Hippocampal formation (tissue), 2 donors: ENCODE results near the gene CHD3.
"Not testable (repeated sequence)": the region's sequence is repeated elsewhere in the genome, so short reads cannot be mapped to it uniquely, and the experiment has no call there.

Experiments
- DNase-seq, 2 donors: peaks; one replicate each; lab custom pipeline; 2025; lab: John Stamatoyannopoulos, UW

Gene CHD3

DNA sequence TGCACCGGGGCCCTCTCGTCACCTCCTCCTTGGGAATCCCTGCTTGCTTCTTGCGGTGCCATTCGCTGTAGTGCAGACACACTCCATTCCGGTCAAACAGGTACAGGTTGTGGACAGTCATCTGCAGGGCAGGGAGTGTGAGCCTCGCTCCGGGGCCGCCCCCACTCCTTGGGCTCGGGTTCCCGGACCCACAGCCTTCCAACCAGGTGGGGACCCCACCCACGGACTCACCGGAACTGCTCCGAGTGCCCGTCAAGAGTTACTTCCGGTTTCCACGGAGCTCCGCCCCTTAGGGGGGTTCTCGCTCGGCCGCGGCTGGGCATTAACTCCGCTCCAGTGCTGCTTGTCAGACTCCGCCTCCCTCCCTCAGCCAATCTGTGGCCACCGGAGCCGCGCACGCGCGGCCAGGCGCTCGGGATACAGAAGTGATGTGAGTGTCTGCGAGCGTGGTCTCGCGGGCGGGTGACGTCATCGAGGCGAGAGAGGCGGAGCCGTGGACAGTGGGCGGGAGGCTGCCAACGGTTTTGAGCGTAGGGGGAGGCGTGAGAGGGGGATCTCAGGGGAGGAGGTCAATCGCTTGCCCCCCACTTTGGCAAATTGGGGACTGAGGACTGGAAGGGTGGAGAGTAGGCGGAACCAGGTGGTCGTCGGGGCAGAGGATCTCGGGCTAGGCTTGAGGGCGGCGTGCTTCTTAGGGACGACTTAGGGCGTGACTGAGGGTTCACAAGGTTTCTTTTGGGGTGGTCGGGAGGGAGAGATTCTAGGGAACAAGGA lies 43.3 kb downstream of the CHD3 start, which contains the start of the genes CNTROB and TRAPPC1:
CNTROB (plus strand) TSS at position 498 of the 774 bp plus-strand sequence. CDS start 874 bp downstream, outside the sequence.
TRAPPC1 (minus strand) TSS at position 238 of the 774 bp plus-strand sequence; CDS start at position 121, 117 bp downstream.
- peak; percentile 98 to 100 for DNase-seq

DNA sequence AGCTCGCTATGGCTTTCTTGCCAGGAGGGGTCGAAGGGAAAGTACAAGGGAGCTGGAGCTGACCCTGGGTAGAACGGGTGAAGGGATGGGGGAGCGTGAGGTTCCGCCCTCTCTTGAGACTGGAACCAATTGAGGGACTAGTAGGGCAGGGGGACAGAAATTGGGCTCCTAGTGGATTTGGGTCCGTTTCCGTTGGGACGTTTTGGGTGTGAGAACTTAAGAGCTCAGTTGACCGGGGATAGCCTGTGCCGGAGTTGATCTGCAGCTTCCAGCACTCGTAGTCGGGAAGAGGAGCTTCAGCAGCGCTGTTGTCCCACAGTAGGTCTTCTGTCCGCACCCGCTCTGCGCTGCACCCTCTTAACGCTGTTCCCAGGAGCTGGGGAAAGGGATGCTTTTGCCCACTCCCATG lies 43.9 kb downstream of the CHD3 start:
- DNase-seq = no peak

DNA sequence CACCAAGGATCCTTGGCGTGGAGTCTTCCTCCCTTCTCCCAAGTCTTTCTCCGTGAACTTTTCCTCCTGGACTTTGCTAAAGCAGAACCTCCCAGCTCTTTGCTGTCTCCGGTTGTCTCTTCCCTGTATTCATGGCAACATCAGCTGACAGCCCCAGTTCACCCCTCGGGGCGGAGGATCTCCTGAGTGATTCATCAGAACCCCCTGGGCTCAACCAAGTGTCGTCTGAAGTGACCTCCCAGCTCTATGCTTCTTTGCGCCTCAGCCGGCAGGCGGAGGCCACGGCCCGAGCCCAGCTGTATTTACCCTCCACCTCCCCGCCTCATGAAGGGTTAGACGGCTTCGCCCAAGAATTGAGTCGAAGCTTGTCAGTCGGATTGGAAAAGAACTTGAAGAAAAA lies 44.4 kb downstream of the CHD3 start:
- no peak for DNase-seq

DNA sequence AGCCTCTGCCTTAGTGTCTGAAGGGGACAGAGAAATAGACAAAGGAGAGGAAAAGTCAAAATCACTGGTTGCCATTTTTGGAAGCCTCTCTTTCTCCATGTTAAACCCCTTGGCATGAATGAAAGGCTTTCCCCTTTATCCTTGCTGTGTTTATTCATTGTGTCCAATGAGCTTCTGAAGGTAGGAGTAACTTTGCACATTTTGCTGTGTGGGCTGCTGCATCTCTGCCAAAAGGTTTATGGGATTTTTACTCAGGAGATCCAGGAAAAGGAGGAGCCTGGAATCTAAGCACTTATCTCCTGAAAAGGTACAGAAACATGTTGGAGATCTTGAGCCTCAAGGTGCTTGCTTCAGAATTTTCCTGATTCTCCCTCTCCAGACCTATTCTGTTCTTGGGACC lies 47.3 kb downstream of the CHD3 start:
- no peak for DNase-seq

DNA sequence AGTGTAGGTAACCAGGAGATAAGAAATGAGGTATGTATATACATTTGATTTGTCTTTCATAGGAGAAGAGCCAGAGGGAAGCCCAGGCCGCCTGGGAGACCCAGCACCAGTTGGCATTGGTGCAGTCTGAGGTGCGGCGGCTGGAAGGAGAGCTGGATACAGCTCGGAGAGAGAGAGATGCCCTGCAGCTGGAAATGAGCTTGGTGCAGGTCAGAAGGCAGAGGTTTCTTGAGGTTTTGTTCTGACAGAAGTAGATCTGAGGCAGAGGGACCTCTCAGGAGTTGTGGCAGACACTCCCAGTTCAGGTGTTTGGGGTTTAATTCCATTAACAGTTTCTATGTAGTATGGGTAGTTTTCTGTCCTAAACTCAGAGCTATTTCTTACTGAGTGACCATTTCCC lies 51.4 kb downstream of the CHD3 start:
- no peak for DNase-seq

DNA sequence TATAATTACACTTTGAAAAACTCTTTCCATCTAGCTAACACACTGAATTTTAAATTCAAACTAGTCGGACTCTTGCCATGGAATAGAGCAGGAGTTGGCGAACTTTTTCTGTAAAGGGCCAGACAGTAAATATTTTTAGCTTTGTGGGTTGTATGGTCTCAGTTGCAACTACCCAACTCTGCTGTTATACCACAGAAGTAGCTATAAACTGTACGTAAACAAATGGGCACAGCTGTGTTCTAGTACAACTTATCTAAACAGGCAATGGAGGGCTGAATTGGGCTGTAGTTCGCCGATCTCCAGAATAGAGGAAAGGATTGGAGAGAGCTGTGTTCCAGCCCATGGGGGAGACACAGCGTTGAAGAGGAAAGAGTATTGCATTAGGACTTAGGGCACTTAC lies 52.2 kb downstream of the CHD3 start:
- DNase-seq = no peak

DNA sequence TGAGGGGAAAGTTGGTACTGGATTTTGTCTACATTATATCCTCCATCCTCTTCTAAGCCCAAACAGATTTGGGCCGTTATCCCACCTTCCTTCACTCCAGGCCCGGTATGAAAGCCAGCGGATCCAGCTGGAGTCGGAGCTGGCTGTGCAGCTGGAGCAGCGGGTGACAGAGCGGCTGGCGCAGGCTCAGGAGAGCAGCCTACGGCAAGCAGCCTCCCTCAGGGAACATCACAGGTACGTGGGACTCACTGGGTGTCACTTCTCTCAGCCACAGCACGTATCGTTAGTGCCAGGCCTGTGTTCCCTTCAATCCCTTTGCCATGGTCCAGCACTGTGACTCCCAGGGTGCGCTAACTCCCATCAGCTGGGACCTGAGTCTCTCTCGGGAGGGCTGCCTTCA lies 54.7 kb downstream of the CHD3 start:
- DNase-seq = no peak

DNA sequence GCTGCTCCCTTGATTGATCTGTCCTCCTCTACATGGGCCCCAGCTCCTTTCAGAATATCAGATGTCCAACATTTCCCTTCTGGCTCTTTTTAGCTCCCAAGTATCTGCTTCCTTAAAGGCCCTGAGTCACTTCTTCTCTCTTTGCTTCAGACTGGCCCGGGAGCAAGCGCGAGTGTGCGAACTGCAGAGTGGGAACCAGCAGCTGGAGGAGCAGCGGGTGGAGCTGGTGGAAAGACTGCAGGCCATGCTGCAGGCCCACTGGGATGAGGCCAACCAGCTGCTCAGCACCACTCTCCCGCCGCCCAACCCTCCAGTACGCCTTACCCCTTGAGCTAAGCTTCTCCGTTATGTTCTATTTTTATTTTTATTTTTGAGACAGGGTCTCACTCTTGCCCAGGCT lies 55.7 kb downstream of the CHD3 start:
- no peak for DNase-seq

DNA sequence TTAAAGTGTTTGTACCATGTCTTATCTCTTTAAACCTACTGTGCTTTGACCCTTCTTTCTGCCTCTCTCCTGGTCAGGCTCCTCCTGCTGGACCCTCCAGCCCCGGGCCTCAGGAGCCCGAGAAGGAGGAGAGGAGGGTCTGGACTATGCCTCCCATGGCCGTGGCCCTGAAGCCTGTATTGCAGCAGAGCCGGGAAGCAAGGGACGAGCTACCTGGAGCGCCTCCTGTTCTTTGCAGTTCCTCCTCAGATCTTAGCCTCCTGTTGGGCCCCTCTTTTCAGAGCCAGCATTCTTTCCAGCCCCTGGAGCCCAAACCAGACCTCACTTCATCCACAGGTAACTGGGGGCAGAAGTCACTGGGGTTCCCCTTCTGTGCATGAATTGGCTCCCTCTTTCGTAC lies 57.1 kb downstream of the CHD3 start:
- DNase-seq = no peak

DNA sequence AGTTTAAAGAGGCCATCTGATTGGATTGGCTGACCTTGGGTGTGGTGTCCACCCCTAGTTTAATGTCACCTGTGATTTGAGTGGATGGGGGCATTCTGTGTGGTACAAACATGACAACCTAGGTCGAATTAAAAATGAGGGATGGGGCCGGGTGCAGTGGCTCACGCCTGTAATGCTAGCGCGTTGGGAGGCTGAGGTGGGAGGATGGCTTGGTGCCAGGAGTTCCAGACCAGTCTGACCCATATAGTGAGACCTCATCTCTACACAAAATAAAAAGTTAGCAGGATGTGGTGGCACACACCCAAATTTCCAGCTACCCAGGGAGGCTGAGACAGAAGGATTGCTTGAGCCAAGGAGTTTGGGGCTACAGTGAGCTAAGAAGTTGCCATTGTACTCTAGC lies 57.9 kb downstream of the CHD3 start:
- DNase-seq = no peak

DNA sequence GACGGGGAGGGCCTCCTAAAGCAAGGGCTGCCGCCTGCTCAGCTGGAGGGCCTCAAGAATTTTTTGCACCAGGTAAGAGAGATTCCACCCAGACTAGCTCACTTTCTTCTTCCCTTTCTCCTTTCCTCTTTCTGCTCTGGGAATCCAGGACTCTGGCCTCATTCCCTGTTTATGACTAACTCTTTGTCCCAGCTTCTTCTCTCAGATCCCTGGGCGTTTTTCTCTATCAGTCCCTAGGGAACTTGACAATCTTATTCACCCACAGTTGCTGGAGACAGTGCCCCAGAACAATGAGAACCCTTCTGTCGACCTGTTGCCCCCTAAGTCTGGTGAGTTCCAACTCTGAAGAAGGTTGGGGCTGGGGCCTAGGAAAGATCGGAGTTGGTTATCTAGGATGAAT lies 59.1 kb downstream of the CHD3 start:
- DNase-seq = no peak

DNA sequence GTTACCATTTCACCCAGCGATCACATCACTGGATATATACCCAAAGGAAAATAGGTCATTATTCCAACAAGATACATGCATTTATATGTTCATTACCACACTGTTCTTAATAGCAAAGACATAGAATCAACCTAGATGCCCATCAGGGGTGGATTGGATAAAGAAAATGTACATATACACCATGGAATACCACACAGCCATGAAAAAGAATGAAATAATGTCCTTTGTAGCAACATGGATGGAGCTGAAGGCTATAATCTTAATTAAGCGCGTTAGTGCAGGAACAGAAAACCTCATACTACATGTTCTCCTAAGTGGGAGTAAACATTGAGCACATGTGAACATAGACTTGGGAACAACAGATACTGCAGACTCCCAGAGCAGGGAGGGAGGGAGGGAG lies 62.0 kb downstream of the CHD3 start:
- no peak for DNase-seq

DNA sequence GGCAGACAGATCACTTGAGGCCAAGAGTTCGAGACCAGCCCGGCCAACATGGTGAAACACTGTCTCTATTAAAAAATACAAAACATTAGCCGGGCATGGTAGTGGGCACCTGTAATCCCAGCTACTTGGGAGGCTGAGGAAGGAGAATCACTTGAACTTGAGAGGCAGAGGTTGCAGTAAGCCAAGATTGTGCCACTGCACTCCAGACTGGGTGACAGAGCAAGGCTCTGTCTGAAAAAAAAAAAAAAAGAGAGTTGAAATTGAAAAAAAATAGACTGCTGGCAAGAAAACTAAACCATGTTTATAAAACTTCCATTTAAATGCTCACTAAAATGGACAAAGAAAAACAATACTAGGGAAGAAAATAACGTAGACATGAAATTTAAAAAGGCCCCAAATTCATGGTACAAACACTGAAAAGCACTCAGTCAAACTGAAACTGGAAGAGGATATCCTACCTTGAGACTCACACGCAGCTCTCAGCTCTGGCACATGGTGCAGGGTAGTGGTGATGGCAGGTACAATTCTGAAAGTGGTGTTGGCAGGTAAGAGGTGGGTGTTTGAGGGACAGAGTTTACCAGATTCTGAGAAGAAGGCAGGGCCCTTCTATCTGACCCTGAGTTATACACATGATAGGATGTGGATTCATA lies 62.7 kb downstream of the CHD3 start:
- no peak for DNase-seq

DNA sequence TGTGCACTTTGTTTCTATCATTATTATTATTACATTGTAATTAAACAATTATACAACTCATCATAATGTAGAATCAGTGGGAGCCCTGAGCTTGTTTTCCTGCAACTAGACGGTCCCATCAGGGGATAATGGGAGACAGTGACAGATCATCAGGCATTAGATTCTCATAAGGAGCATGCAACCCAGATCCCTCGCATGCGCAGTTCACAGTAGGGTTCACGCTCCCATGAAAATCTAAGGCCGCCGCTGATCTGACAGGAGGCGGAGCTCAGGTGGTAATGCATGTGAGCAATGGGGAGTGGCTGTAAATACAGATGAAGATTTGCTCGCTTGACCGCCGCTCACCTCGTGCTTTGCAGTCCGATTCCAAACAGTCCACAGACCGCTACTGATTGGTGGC lies 64.7 kb downstream of the CHD3 start:
- not testable (repeated sequence) for DNase-seq

DNA sequence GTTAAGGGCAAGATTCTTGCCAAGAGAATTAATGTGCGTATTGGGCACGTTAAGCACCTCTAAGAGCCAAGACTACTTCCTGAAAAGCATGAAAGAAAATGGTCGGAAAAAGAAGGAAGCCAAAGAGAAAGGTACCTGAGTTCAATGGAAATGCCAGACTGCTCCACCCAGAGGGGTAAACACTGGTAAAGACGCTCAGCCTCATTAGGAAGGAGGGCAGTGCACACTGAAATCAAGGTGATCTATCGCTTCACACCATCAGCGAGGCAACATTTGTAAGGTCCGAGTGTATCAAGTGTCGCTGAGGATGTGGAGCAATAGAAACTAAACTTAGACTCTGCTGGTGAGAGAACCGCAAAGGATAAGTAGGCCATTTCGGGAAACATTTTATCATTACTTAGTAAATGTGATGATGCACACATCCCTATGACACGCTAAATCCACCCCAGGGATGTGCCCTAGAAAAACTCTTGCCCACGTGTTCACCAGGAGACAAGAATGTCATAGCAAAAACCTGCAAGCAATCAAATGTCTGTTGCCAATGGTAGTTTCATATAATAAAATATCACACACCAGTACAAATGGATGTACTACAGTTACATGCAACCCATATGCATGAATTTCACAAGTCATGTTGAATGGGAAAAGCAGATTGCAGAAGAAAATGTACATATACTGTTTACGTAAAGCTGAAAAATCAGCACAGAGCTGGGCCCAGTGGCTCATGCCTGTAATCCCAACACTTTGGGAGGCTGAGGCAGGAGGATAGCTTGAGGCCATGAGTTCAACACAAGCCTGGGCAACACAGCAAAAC lies 67.0 kb downstream of the CHD3 start:
- DNase-seq = no peak

DNA sequence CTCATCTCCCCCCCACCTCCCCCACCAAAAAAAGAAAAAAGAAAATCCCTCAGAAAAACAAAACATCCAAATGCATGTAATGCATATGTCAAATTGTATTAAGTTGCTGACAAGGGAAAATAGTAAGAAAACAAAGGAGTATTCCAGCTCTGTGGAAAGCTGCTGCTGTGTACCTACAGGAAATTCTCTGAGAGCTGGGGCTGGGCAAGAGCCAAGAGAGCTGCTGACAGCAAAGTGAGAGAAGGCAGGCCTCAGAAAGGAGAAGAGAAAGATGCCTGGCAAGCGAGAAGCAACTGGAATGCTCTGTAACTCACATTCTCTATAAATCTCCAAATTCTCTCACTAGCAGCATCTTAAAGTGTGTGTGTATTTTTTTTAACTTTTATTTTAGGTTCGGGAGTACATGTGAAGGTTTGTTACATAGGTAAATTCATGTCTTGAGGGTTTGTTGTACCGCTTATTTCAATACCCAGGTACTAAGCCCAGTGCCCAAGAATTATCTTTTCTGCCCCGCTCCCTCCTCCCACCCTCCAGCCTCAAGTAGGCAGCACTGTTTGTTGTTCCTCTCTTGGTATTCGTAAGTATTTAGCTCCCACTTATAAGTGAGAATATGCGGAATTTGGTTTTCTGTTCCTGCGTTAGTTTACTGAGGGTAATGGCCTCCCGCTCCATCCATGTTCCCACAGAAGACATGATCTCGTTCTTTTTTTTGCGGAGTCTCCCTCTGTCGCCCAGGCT lies 67.8 kb downstream of the CHD3 start:
- DNase-seq = no peak

DNA sequence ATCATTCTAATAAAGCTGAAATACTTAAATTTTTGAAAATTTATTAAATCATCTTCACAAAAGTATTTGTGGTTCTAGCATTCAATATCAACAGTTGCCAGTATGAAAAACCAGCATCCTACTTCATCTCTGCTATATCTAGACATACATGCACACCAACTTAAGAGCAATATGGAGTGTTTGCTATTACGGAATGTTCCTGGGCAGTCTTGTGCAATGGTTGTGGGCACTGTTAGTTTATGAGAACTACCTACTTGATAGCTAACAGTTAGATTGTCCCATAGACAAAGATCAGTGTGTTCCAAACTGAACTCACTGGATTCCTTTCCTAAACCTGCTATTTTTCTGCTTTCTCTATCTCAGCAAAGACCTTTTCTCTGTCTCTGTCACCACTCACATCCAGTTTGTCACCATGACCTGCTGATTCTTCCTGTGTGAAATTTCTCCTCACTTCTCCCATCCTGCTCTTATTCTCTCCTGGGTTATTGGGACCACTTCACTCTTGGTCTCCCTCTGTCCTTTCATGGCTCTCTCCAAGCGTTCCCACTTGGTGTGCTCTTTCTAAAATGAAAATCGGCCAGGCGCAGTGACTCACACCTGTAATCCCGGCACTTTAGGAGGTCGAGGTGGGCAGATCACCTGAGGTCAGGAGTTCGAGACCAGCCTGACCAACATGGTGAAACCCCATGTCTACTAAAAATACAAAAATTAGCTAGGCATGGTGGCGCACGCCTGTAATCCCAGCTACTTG lies 71.1 kb downstream of the CHD3 start:
- no peak for DNase-seq

DNA sequence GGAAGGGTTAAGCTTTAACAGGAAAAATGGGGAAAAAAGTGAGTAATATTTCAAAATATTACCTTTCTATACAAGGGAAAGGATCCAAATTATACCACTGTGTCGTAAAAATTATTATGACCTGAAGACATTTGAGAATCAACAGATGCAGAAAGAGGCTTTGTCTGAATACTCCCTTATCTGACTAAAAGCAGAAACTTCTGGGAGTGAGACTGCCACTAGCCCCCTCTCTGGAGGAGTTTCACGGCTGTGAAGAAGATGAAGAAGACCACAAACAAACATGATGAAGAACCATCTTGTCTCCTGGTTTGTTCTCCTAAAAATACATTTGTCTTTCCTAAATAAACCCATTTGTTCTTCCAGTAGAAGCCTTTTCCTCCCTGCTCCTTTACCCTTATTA lies 72.8 kb downstream of the CHD3 start:
- DNase-seq = no peak
